ENCODE results near the gene NOL12.
"Not testable (repeated sequence)": the region's sequence is repeated elsewhere in the genome, so short reads cannot be mapped to it uniquely, and the experiment has no call there.

NOL12 gene, protein sequence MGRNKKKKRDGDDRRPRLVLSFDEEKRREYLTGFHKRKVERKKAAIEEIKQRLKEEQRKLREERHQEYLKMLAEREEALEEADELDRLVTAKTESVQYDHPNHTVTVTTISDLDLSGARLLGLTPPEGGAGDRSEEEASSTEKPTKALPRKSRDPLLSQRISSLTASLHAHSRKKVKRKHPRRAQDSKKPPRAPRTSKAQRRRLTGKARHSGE

DNA sequence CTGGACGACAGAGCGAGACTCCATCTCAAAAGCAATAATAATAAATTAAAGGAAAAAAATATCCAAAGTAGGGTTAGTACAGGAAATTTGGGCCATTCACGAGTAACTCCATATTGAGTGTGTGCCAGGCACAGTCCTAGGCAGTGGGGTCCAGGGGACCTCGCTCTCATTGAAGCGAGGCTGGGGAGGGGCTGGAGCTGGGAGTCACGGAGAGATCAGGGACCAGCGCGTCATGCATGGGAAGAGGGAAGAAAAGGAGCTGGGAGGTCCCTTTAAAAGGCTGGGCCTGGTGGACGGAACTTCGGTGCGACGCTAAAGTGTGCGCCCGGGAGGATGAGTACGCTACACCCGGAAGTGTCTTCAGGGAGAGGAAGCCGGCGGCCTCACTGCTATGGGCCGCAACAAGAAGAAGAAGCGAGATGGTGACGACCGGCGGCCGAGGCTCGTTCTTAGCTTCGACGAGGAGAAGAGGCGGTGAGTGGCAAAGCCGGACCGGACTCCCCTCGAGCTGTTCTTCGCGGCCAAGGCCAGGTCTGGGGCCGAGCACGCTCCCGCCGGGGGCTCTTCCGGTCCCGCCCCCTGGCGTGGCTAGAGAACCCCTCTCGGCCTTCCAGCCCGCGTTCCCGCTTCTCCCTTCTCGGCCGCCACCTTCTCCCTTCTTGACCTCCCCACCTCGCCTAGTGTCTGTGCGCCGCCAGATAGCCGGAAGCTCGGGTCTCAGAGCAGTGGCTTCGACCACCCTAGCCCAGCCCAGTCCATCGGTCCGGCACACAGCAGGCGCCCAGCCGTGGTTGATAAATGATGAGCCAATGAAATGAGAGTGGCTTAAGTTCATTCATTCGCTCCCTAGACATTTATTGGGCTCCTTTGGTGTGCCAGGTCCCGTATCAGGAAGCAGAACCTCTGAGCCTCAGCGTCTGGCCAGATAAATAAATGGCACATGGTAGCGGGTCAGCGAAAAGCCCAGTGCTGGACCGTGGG, at the start of gene NOL12:
Gene NOL12 (plus strand): TSS at position 342 of the 981 bp plus-strand sequence. CDS start 50 bp downstream, at position 392.
- peak; percentile 53 to 74 for DNase-seq

DNA sequence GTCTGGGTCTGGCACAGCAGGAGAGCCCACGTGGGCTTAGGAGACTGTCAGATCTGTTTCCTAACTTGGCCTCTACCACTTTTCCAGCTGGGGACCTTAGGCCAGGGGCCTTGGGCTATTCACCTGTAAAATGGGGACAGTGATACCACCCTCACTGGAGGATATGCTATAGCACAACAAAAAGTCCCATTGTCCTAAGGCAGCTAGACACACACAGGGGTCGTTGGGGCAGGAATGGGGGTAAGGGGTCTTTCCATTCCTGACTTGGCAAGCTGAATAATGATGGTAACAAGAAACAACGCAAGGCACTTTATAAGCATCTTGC, 49.2 kb upstream of the NOL12 start:
- no peak for DNase-seq

DNA sequence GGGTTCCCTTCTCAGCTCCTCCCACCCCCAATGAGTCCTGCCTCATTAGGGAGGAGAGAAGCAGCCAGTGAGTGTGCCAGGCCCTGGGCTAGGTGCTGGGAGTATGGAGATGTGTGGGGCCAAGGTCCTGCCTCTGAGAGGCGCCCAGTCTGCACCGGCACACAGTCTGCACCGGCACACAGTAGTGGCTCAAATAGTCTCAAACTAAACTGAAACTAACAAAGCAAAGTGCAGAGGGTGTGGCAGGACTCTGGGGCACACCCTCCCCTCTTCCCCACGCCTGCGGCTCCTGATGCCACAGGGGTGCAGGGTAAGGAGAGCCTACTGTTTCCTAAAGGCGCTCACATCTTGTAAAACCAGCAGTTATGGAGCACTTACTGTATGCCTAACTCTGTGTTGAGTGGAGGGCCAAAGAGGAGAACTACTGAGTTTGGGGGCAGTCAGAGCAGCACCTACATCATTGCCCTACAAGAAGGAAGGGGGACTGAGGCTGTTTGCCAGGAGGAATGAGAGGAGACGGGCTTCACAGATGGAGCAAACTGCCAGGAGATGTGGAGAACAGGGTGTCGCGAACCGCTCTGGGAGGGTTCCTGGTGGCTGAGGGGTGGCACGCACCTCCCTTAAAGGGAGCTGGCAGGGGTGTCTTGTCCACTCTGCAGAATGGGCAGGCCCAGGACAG, 47.6 kb upstream of the NOL12 start:
- DNase-seq = no peak

DNA sequence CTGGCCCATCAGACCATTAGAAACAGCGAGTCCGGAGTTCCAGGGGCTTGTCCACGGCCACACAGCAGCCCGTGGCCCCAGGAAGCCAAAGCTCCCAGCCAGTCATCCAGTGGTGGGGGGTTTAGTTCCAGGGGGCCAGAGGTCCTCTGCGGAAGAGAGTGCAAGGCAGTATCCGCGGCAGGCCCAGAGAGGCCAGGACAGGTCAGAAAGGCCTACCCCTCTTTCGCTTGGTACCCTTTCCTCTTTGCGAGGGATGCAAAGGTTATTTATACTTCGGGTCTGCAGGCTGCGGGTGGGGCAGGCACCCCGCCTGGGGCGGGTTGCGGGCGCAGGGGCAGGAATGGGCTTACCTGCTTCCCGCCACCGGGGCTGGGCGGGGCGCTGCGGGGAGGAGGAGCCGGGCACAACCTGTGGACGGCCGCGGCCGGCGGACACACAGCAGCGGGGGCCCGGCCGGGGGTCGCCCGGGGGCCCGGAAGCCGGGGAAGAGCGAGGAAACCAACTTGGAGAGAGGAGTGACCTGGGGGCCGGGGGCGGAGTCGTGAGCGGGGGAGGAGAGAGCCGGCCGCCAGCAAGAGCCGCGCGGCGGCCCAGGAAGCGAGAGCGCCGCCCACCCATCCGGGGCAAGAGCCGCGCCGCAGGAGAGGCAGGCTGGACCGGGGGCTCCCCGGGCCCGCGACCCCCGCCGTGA, 46.9 kb upstream of the NOL12 start, which contains the start of gene SH3BP1:
Gene SH3BP1 (plus strand): TSS at position 600 of the 691 bp plus-strand sequence. CDS start 119 bp downstream, outside the sequence.
- no peak for DNase-seq

DNA sequence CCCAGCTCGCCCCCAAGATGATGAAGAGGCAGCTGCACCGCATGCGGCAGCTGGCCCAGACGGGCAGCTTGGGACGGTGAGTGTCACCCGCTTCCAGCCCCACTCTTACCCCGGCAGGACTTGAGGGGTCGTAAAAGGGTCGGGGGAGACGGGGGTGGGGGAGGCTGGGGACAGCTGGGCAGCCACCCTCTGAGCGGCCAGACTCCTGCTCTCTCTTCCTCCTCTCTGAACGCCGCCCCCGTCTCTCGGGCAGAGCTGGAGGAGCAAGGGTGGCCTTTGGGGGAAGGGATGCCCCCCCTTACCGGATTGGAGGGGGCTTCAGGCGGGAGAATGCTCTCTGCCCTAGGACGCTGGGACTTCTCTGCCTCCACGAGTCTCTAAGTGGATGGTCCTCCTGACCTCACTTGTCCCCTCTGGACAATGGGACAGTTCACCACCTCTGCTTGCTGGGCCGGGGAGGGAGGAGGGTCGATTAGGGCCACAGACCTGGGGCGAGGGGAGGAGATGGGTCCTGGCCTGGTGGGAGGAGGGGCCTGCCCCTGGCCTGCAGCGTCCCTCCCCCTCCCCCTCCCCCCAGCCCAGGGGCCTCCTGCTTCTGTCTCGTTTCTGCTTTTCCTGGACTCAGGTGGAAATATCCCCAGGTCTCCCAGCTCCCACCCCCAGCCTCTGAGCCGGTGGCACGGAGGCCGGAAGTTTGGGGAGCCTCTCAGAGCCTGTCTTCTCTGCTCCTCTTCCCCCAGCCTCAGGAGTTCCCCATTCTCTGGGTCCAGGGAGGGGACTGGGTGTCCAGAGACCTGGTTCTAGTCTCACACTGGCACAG, 46.2 kb upstream of the NOL12 start:
- DNase-seq = no peak

DNA sequence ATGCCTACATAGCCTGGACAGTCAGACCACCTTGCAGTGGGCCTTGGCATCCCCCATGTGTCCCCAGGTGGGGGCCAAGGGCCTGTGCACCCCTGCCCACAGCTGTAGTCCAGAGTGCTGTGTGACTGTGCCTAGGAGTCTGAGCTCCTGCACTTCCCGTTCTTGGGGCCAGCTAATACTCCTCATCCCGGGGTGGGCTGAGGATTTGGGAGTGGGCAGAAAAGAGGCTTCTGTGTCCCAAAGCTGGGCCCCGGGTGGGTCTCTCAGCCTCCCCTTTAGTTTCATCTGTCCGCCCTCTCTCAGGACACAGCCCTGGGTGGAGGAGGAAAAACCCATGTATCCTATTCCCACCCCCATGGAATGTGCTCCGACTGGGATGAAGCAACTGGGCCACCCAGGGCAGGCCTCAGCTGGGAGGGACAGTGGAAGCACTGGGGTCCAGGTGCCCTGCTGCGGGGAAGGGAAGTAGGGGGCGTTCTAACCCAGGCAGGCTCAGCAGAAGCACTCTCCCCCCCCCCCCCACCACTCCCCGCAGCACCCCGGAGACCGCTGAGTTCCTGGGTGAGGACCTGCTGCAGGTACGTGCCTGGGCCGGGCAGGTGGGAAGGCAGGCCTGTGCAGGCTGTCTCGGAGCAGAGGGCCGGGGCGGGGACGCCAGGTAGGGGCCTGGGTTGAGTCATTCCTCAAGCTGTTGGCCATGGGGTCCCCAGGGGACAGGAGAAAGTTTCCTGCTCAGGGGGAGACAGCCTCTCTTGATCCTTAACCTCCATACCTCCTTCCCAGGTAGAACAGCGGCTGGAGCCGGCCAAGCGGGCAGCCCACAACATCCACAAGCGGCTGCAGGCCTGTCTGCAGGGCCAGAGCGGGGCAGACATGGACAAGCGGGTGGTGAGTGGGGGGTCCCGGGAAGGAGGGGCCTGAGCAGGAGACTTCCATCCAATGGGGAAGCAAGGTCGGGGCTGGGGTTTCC, 45.3 kb upstream of the NOL12 start:
- no peak for DNase-seq

DNA sequence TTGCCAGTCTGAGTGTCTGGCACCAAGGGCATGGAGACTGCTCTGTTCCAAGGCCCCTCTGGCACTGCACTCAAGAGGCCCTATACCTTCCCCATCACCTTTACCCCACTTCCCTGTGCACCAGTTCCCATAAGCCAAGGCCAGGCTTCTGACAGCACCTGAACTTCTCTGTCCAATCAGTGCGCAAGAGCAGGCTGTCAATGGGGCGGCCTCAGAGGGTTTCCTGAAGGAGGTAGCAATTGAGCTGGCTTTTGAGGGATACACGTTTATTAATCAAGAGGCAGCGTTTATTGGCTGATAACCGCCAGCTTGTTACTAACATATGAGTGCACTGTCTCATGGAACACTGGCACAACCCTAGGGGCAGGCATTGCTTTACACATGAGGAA, 44.6 kb upstream of the NOL12 start:
- DNase-seq = no peak

DNA sequence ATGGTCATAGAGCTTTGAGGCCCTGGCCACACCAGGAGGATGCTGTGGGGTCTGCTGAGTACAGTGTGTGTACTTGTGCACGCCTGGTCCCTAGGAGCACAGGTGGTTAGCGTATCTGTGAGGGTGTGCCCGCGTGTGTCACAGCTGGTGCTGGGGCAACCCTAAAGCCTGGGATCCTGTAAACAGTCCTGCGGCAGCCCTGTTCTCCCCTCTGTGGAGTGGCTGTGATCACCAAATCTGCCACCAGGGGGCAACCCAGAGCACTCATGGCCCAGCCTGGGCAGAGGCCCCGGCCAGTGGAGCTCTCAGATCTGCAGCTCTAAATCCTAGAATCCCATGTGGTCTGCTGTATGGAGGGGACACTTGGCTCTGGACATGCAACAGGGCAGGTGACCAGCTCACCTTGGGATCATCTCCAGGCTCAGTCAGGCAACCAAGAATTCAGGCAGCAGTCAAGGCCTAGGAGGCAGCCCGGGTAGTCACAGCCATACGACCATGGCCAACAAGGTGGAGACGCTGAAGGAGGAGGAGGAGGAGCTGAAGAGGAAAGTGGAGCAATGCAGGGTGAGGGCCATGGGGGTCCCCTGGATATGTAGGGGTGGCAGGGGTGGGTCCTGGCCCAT, 42.8 kb upstream of the NOL12 start:
- DNase-seq = peak in 1 of 2 experiments; percentile 36

DNA sequence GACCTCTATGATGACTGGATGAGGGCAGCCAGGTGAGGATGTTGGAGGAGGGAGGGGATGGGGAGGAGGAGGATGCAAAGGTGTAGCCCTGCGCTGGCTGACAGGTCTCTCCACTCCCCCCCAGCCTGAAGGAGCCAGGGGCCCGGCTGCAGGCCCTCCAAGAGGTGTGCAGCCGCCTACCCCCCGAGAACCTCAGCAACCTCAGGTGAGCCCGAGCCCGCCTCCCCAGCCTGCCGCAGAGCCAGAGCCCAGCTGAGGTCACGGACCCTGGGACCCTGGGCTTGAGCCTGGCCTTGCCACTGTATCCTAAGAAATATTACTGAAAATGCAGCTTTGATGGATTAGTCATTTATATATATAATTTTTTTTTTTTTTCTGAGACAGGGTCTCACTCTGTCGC, 38.8 kb upstream of the NOL12 start:
- DNase-seq = no peak

DNA sequence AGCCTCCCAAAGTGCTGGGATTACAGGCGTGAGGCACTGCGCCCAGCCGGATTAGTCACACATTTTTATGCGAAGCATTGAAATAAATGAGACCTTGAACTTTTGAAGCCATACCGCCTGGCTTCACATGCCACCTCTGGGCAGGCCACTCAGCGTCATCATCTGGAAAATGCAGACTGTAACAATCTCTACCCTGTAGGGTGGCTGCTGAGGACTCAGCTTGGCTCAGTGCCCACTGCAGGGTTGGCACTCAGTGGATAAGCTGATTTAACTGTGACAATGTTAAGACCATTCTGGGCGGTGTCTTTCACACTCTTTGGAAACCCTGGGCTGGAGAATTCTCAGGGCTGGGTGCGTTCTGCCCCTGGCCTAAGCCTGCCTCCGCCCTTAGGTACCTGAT, 38.2 kb upstream of the NOL12 start:
- DNase-seq = no peak

DNA sequence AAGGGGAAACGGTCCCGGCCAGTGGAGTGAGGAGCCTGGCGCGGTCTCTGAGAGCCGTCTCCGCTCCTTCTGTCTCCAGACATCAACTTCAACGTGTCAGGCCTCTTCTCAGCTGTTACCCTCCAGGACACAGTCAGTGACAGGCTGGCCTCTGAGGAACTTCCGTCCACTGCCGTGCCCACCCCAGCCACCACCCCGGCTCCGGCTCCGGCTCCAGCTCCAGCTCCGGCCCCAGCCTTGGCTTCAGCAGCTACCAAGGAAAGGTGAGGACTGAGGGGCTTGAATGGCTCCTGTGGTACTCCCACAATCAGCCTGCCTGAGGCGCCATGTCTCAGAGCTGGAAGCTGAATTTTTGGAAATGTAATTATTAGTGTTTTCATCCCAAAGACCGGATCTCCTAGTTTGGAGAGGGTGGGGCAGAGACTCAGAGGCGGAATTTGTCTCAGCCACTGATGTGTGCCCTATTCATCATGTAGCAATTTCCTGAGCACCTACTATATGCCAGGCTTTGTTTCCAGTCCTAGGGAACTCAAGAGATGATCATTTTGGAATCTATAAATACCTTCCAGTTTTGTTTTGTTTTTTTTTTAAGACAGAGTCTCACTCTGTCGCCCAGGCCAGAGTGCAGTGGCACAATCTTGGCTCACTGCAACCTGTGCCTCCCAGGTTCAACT, 35.5 kb upstream of the NOL12 start:
- no peak for DNase-seq

DNA sequence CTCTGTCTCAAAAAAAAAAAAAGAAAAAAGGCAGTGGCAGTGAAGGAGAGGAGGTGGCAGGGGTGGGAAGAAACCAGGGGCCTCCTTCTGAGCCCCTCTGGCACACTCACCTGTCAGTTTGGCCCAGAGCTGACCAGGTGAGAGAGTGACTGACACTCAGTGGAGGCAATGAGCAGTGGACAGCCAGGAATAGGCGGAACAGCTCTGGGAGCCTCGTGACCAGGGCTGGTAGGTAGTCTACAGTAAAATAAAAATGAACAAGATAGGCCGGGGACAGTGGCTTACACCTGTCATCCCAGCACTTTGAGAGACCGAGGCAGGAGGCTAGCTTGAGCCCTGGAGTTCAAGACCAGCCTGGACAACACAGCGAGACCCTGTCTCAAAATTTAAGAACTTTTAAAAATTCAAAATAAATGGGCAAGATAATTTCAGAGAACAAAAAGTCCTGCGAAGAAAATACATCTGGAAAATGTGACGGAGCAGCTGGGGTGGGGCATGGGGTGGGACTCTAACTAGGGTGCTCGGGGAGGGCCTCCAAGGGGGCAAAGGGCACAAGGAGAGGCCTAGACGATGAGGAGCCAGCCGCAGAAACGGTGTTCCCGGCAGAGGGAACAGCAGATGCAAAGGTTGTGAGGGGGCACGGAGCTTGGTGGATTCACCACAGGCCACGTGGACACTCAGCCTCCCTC, 31.4 kb upstream of the NOL12 start:
- no peak for DNase-seq

DNA sequence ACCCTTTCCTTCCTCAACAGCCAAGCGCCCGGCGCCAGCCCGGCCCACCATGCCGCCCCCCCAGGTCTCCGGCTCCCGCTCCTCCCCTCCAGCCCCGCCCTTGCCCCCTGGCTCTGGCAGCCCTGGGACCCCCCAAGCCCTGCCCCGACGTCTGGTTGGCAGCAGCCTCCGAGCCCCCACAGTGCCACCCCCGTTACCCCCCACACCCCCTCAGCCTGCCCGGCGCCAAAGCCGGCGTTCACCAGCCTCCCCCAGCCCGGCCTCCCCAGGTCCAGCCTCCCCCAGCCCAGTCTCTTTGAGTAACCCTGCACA, 30.9 kb upstream of the NOL12 start:
- no peak for DNase-seq

DNA sequence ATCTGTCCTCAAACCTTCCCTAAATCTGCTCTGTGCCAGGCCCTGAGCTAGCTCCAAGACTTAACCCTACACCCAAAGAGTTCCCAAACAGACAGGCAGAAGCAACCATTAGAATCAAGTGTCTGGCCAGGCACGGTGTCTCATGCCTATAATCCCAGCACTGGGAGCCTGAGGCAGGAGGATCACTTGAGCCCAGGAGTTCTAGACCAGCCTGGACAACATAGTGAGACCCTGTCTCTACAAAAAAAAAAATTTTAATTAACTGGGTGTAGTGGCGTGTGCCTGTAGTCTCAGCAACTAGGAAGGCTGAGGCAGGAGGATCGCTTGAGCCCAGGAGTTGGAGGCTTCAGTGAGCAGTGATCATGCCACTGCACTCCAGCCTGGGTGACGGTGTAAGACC, 29.6 kb upstream of the NOL12 start:
- not testable (repeated sequence) for DNase-seq

DNA sequence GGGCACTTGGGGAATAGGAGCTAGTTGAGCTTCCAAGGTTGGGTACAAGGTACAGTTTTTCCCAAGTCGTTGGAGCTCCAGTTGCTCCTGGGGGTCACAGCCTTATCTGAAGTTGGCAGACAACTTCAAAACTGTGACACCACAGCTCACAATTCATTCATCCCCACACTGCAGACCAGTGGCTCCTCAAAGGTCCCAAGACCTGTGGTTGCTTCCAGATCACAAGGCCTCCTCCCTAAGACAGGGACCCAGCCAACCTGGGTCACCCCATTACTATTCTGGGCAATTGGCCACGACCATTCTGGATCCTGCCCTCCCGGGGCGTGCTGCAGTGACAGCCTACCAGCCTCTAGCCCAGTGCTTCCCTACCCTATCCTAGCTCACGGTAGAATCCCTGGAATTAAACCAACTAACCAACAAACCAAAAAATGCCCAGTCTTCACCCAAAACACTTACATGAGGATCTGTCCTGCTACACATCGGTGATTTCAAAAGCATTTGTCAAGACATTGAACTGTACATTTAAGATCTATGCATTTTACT, 28.5 kb upstream of the NOL12 start:
- no peak for DNase-seq

DNA sequence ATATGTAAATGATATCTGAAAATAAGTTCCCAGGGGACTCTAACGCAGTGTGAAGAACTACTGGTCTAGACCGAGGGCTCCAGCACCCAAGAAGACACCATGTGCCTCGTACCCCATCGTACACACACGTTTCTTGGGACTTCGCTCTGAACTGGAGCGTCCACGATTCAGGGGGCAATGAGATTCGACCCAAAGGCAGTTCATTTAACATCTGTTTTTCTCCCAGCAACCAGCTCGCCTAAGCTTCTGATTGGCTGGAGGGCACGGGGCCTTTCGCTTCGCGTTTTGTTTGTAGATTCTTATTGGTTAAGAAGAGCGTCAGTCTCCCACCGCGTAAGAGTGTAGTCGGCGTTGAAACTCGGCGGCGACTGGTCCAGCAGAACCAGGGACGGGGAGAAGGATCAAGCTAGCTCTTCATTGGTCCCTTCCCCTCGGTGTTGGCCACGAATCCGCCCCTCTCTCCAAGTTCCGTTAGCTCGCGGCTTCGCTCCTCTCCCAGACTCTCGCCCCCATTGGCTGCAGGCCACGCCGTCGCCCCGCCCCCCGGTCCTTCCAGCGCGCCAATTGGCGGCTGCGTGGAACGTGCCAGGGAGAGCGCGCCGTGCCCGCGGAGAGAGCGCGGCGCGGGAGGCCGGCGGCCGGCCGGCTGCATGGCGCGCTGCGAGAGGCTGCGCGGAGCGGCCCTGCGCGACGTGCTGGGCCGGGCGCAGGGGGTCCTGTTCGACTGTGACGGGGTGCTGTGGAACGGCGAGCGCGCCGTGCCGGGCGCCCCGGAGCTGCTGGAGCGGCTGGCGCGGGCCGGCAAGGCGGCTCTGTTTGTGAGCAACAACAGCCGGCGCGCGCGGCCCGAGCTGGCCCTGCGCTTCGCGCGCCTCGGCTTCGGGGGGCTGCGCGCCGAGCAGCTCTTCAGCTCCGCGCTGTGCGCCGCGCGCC, 27.7 kb upstream of the NOL12 start, which contains the start of gene PDXP:
Gene PDXP (plus strand): TSS at position 591 of the 933 bp plus-strand sequence. CDS start 60 bp downstream, at position 651.
- peak; percentile 96 to 98 for DNase-seq

DNA sequence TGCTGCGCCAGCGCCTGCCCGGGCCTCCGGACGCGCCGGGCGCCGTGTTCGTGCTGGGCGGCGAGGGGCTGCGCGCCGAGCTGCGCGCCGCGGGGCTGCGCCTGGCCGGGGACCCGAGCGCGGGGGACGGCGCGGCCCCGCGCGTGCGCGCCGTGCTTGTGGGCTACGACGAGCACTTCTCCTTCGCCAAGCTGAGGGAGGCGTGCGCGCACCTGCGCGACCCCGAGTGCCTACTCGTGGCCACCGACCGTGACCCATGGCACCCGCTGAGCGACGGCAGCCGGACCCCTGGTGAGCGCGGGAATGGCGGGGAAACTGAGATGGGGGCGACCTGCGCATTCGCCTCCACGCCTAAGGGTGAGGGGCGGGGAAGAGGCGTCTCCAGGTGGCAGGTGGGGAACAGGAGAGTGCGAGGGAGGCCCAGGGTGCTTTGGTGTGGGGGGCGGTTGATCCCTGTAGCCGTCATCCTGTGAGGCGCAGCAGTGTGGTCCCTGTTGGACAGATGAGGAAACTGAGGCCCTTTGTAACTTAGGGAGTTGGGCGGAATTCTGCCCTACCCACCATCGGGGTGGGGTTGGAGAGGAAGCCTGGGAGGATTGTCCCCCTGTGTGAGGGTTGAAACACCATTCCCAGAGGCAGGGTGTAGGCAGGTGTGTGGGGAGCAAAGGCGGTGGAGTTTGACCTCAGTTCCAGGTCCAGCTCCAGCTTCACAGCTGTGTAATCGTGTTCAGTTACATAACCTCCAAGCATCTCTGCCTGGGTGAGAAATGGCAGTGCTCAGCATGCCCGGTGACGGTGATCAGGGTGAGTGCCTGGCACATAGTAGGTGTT, 26.9 kb upstream of the NOL12 start:
- DNase-seq = no peak

All from SW 1271 (cell line).